RWPE2 (cell line): ENCODE results near the gene VASH2.

Source experiments
- ATAC-seq: fragments of 200-7000 bp; cut with Tn5 transposase; 3 replicates; pipeline ENCODE4 v1.9.1; 2021; ENCODE audit warnings: low read depth
- DNase-seq: peaks from one replicate; pipeline ENCODE4 v3.0.0-alpha.2; 2020; ENCODE audit warnings: low spot score
- H3K27ac ChIP-seq: fragments of 450-650 bp; 2 replicates; pipeline ENCODE4 v1.5.1; 2017; ENCODE audit warnings: mild to moderate bottlenecking; ENCODE audit not compliant: poor library complexity, severe bottlenecking
- H3K27me3 ChIP-seq: fragments of 250-450 bp; sonication (Bioruptor Pico); 2 replicates; pipeline ENCODE4 v1.5.1; 2021; ENCODE audit warnings: mild to moderate bottlenecking, moderate library complexity; ENCODE audit not compliant: insufficient read depth, poor library complexity, severe bottlenecking
- H3K36me3 ChIP-seq: fragments of 250-450 bp; sonication (Bioruptor Pico); 2 replicates; pipeline ENCODE4 v1.5.1; 2020; ENCODE audit warnings: low read depth, mild to moderate bottlenecking, moderate library complexity
- H3K4me1 ChIP-seq: fragments of 250-450 bp; sonication (Bioruptor Pico); 2 replicates; pipeline ENCODE4 v1.5.1; 2021; ENCODE audit warnings: mild to moderate bottlenecking, moderate library complexity; ENCODE audit not compliant: insufficient read depth, poor library complexity, severe bottlenecking
- H3K4me3 ChIP-seq: fragments of 250-450 bp; sonication (Bioruptor Pico); 2 replicates; pipeline ENCODE4 v1.5.1; 2021; ENCODE audit warnings: mild to moderate bottlenecking, moderate library complexity; ENCODE audit not compliant: severe bottlenecking
- H3K9me3 ChIP-seq: fragments of 250-450 bp; sonication (Bioruptor Pico); 2 replicates; pipeline ENCODE4 v1.5.1; 2021; ENCODE audit warnings: mild to moderate bottlenecking, moderate library complexity; ENCODE audit not compliant: severe bottlenecking
- CTCF ChIP-seq: fragments of 450-650 bp; IDR thresholded peaks from one replicate; pipeline ENCODE4 v1.5.1; 2017; ENCODE audit warnings: mild to moderate bottlenecking, moderate library complexity; ENCODE audit not compliant: poor library complexity, severe bottlenecking

VASH2 gene

GRCh38 chr1:212955961-212956620 is 5.8 kb downstream of the VASH2 start:
- H3K27me3 ChIP-seq = peaks cover 5% of the 10 kb centered on the region
- no peak for ATAC-seq
- no peaks in the 10 kb centered on the region for H3K36me3 ChIP-seq
- H3K4me1 ChIP-seq = no peaks in the 10 kb centered on the region
- DNase-seq = no peak
- H3K27ac ChIP-seq = no peak overlapping the region
- H3K4me3 ChIP-seq = no peak overlapping the region
- no peak for TF ChIP-seq CTCF
- H3K9me3 ChIP-seq = no peaks in the 10 kb centered on the region

- DNase-seq = no peak
- H3K36me3 ChIP-seq = no peaks in the 10 kb centered on the region
Measured at GRCh38 chr1:212957546-212957945, 7.2 kb downstream of the VASH2 start.

GRCh38 chr1:212958175-212958574 is 7.8 kb downstream of the VASH2 start:
- no peak for TF ChIP-seq CTCF
- H3K4me3 ChIP-seq = no peak overlapping the region
- no peak for DNase-seq
- H3K27ac ChIP-seq = no peak overlapping the region
- no peaks in the 10 kb centered on the region for H3K4me1 ChIP-seq
- ATAC-seq = no peak
- H3K36me3 ChIP-seq = no peaks in the 10 kb centered on the region
- H3K9me3 ChIP-seq = no peaks in the 10 kb centered on the region
- H3K27me3 ChIP-seq = no peaks in the 10 kb centered on the region

More at GRCh38 chr1:212957546-212957945, 7.2 kb downstream of the VASH2 start:
- no peak for TF ChIP-seq CTCF
- H3K9me3 ChIP-seq = no peaks in the 10 kb centered on the region
- no peaks in the 10 kb centered on the region for H3K4me1 ChIP-seq
- H3K27ac ChIP-seq = no peak overlapping the region
- no peaks in the 10 kb centered on the region for H3K27me3 ChIP-seq
- no peak for ATAC-seq
- no peak overlapping the region for H3K4me3 ChIP-seq

GRCh38 chr1:212959266-212960220 is 9.2 kb downstream of the VASH2 start:
- Histone ChIP-seq H3K9me3 (no peaks in the 10 kb centered on the region), H3K4me1 (no peaks in the 10 kb centered on the region), H3K4me3 (no peak overlapping the region), H3K36me3 (no peaks in the 10 kb centered on the region), H3K27ac (no peak overlapping the region), H3K27me3 (no peaks in the 10 kb centered on the region)
- ATAC-seq (no peak), DNase-seq (no peak)
- no peak for TF ChIP-seq CTCF
